T-helper 1 cell treated with Interleukin-12 subunit alpha and Interleukin-12 subunit beta and Interleukin-4 antibody, amounts not matched to agents 30 μg/mL and 1 μg/mL, for 36 hours (primary cell): ENCODE data around the gene PRAC1.
A peak's percentile ranks its signal among the peaks of the same experiment; 100 is the strongest.

ENCODE experiments used
- H3K27ac Mint-ChIP-seq: one replicate; pipeline ENCODE4 v1.8.0; 2021; ENCODE audit warnings: mild to moderate bottlenecking, mixed read lengths
- H3K27me3 Mint-ChIP-seq: one replicate; pipeline ENCODE4 v1.8.0; 2021; ENCODE audit warnings: low read depth, mixed read lengths
- H3K36me3 Mint-ChIP-seq: one replicate; pipeline ENCODE4 v1.8.0; 2021; ENCODE audit warnings: low read depth, mixed read lengths
- H3K4me1 Mint-ChIP-seq: one replicate; pipeline ENCODE4 v1.8.0; 2021; ENCODE audit warnings: low read depth, mixed read lengths
- H3K4me3 Mint-ChIP-seq: one replicate; pipeline ENCODE4 v1.8.0; 2021; ENCODE audit warnings: mild to moderate bottlenecking, moderate library complexity, mixed read lengths
- H3K9me3 Mint-ChIP-seq: one replicate; pipeline ENCODE4 v1.8.0; 2021; ENCODE audit warnings: mixed read lengths

The PRAC1 gene

DNA sequence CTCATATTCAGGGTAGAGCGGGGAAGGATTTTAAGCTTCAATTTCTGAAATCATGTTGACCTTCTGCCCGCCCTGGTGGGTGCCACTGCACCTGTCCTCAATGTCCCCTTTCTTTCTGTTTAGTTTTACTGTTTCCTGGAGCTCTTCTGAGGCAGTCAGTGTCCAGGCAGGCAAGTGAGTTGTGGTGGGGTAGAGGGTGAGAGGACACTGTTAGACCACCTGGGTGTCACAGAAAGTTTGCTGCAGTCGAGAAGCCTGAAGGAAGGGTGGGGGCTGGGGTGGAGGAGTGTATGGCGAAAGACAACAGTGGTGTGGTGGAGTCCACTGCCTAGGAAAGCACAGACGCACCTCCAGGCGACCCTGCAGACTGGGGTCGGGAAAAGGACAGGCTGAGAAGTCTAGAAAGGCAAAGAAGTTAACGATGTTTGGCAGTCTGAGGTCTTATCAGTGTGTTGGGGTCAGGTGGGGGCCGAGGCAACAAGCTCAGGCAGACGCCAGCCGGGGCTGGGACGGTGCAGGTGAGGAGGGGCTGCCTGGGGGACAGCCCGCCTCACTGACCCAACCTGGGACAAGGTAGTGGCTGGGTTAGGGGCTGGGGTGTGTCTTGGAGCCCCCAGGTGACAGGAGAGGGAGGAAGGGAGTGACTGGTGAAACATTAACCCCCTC lies 29.5 kb upstream of the PRAC1 start:
- Mint-ChIP-seq H3K4me3 (no peak overlapping the region), H3K27me3 (peaks cover 97% of the 10 kb centered on the region), H3K27ac (no peak overlapping the region)

DNA sequence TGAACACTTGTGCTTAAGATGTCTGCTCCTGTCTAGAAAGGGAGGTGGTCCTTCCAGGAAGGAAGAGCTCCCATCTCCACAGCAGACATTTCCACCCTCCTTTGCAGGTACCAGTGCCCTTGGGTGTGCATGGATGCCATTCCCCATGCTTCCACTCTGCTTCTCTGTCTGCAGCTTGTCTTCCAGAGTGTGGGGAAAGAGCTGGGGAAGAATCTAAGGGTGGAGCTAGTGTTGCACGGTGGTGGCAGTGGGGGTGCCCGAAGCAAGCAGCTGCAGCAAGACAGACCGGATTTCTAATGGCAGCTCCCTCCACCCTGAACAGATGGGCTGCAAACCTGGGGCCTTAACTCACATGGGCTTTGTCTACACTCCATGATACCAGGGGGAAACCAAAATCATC lies 28.9 kb upstream of the PRAC1 start:
- no peaks in the 10 kb centered on the region for H3K36me3 Mint-ChIP-seq
- H3K4me3 Mint-ChIP-seq = no peak overlapping the region
- peaks cover 4% of the 10 kb centered on the region for H3K4me1 Mint-ChIP-seq

More for the DNA sequence above, 29.5 kb upstream of the PRAC1 start:
- no peaks in the 10 kb centered on the region for H3K36me3 Mint-ChIP-seq
- H3K9me3 Mint-ChIP-seq = no peaks in the 10 kb centered on the region
- peaks cover 4% of the 10 kb centered on the region for H3K4me1 Mint-ChIP-seq

DNA sequence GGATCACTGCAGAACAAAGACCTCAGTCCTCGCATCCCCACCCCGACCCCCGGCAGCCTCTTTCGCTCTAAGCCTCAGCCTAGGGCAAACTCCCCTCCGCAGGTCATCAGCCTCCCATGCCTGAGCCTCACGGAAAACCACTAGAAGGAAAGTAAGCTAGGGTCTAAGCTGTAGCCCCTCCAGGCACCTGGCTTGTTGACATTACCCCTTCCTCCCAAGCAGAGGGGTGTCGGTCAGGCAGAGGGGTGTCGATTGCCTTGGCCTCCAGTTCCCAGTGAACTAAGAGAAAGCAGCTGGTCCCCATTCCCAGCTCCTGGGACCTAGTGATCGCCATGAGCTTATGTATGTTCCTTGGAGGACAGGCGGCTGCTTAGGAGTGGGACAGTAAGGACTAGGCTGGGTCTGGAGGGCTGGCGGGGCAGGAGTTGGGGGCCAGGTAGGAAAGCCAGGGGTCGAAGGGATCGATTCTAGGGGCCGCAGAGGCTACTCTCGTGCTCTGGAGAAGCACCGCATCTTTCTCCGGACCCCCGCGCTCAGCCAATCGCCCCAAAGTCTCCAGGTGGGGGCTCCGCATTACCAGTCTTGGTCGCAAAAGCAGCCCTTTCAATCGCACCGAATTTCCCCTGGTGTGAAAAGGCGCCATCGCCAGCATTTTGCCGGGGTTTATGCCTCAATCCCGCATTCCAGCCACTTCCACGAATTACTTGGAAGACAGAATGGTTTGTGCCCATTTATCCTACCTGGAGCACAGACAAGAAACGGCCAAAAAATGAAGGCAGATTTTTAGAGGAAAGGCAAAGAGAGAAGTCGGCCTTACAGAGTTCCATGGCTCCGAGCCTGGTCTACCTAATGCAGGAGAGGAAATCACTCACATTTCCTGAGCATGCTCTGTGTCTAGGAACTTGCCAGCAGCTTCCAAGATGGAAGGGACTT lies 27.6 kb upstream of the PRAC1 start:
- H3K27ac Mint-ChIP-seq = peak overlapping the region; percentile 1
- peaks cover 7% of the 10 kb centered on the region for H3K4me1 Mint-ChIP-seq
- no peaks in the 10 kb centered on the region for H3K9me3 Mint-ChIP-seq
- peaks cover 98% of the 10 kb centered on the region for H3K27me3 Mint-ChIP-seq
- no peaks in the 10 kb centered on the region for H3K36me3 Mint-ChIP-seq
- no peak overlapping the region for H3K4me3 Mint-ChIP-seq

More for the DNA sequence above, 28.9 kb upstream of the PRAC1 start:
- Mint-ChIP-seq H3K9me3 (no peaks in the 10 kb centered on the region), H3K27me3 (peaks cover 97% of the 10 kb centered on the region), H3K27ac (no peak overlapping the region)

DNA sequence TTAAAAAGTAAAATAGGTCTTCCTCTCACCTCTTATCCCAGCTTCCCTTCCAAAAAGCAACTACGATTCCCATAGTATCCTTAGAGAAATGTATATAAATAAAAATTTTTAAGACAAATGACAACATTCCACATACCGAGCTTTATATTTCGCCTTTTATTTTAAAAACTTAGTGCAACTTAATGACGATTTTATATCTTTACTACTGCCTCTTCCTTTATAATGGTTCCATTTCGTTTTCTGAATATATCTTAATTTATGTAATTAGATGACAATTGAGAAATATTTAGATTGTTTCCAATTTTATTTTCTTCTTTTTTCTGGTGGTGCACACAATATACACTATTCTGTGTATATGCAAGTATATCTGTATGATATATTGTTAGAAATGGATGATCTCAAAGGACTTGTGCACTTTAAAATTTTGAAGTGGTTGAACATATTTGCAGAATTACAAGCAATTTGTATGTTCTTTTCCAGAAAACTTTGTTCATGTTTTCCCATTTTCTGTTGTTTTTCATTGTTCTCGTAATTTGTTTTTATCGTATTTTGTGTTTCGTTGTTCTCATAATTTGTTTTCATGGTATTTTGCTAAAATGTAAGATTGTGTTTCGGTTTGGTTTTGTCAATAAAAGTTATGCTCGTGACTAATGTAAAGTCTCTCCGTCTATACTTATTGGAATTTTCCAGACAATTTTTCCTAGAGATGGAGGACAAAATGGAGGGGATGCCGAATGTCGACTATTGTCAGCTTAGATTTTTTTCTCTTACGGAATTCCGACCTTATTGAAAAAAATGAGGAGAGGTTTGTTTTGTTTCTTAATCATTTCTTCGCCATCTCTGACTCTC lies 26.6 kb upstream of the PRAC1 start:
- Mint-ChIP-seq H3K27ac (peak overlapping the region; percentile 1), H3K9me3 (no peaks in the 10 kb centered on the region), H3K4me3 (no peak overlapping the region), H3K4me1 (peaks cover 7% of the 10 kb centered on the region), H3K27me3 (peaks cover 100% of the 10 kb centered on the region), H3K36me3 (no peaks in the 10 kb centered on the region)

DNA sequence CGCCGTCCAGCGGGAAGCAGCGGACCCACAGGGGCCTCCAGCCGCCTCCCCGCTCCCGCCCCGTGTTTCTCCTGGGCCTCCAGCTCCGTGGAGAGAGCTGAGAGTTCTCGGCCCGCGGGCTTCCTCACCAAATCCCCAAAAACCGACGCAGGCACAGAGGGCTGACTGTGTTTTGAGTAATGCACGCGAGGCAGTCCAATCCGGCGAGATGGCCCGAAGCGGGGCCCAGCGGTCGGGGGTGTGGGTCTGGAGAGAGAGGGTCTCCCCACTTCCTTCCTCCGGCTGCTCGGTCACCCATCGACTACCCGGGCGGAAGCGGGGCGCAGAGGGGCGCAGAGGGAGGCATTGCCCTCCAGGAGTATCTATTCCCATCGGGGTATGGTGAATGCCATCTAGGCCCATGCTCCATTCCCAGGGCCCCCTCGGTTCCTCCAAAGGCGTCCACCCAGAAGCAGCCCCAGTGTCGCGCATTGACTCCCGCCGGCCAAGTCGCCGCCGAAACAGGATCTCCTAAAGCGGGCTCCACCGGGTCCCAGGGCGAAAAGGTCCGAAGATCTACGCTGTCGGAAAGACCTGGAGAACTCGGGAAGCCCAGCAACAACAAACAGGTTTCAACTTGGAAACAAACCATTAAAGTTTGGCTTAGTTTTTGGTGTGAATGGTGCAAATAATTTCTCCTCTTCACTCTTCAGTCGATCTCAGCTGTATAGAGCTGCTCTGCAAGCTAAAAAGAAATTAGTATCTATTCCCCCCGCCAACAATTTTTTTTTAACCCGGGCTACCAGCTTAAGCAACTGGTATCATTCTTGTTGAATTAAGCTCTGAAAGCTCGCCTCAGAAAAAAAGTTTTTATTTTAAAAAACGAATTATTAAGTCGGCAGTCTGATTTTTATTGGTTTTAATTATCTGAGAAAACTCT lies 25.4 kb upstream of the PRAC1 start:
- Mint-ChIP-seq H3K27ac (no peak overlapping the region), H3K4me1 (peaks cover 5% of the 10 kb centered on the region), H3K9me3 (no peaks in the 10 kb centered on the region), H3K36me3 (peaks cover 3% of the 10 kb centered on the region), H3K27me3 (peaks cover 100% of the 10 kb centered on the region), H3K4me3 (no peak overlapping the region)

DNA sequence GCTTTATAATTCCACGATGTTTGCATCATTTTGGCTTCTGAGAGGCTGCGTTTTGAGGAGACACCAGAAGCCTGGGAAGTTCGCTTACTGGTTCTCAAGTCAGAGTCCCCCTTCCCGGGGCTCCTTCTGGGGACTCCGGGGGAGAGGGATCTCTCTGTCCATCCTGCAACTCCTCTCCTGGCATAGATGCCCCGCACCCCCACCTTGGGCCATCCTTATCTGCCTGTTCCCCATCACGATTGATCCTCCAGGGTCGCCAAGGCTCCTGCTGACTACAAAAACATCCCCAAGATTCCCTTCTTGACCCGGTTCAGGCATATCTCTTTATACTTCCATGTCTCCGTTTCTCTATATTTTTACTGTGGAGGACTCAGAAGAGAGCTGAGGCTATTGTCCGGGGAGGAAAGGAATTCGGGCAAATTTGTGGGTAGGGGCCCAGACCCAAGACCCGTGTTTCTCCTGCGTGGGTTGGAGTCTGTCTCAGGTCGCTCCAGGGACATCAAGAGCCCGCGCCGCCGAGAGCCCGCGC lies 24.7 kb upstream of the PRAC1 start:
- Mint-ChIP-seq H3K9me3 (no peaks in the 10 kb centered on the region), H3K27ac (peak overlapping the region; percentile 66), H3K4me3 (no peak overlapping the region), H3K27me3 (peaks cover 100% of the 10 kb centered on the region), H3K36me3 (peaks cover 3% of the 10 kb centered on the region), H3K4me1 (peaks cover 3% of the 10 kb centered on the region)

DNA sequence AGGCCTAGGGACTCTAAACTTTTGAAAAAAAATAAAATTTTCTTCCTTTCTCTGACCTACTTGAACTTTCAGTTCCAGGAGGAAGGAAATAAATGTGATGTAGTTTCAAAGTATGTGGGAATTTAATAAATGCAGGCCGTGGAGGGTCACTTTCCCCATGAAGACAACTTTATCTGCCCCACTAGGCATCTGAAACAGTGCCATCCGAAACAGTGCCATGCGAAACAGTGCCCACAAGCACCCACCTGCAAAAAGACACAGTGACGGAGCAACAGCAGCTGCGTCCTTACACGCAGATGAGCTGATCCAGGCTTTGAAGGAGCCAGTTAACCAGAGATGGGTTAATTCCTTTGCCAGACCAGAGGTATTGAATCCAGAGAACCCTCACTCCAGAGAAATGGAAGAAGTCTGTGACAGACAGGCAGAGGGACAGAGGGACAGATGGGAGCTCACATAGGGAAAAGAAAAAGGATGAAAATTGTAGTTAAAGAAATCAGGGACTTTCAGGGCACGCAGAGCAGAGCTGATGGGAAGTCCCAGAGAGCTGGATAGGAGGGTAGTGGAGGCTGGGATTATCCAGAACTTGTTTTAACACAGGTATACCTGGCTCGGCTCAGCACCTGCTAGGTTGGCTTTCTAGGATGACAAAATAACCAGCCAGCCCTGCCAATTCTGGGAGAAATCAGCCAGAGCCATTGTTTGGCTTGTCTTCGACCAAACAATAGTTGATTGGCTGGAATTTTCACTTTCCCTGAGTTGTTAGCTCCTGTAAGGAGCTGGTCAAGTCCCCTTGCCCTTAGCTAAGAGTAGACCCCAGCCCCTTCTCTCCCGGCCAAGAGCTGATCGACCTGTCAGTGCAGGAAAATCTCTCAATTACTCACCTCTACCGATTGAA lies 23.3 kb upstream of the PRAC1 start:
- H3K36me3 Mint-ChIP-seq = peaks cover 3% of the 10 kb centered on the region
- peaks cover 100% of the 10 kb centered on the region for H3K27me3 Mint-ChIP-seq
- H3K4me3 Mint-ChIP-seq = no peak overlapping the region
- H3K27ac Mint-ChIP-seq = peak overlapping the region; percentile 24
- H3K4me1 Mint-ChIP-seq = peaks cover 3% of the 10 kb centered on the region
- H3K9me3 Mint-ChIP-seq = no peaks in the 10 kb centered on the region

DNA sequence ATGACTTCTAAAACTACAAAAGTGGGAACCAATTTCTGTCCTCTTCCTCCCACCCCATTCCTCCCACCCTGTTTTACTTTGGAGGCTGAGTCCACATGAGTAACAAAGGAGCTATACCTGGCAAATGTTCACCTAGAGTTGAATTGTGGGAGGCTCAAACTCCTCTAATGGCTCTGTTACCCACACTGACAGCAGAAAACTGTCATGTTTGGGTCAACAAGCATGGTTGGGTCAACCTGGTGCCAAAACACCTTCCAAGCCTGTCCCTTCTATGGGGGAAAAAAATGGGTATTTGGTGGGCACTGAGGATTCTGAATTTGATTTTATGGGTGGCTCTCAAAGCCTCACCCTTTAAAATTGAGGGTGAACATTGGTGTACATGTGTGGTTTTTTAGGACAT lies 18.2 kb upstream of the PRAC1 start:
- H3K4me1 Mint-ChIP-seq = peaks cover 6% of the 10 kb centered on the region
- no peak overlapping the region for H3K27ac Mint-ChIP-seq
- peaks cover 98% of the 10 kb centered on the region for H3K27me3 Mint-ChIP-seq
- H3K9me3 Mint-ChIP-seq = no peaks in the 10 kb centered on the region
- H3K4me3 Mint-ChIP-seq = no peak overlapping the region
- H3K36me3 Mint-ChIP-seq = peaks cover 3% of the 10 kb centered on the region

DNA sequence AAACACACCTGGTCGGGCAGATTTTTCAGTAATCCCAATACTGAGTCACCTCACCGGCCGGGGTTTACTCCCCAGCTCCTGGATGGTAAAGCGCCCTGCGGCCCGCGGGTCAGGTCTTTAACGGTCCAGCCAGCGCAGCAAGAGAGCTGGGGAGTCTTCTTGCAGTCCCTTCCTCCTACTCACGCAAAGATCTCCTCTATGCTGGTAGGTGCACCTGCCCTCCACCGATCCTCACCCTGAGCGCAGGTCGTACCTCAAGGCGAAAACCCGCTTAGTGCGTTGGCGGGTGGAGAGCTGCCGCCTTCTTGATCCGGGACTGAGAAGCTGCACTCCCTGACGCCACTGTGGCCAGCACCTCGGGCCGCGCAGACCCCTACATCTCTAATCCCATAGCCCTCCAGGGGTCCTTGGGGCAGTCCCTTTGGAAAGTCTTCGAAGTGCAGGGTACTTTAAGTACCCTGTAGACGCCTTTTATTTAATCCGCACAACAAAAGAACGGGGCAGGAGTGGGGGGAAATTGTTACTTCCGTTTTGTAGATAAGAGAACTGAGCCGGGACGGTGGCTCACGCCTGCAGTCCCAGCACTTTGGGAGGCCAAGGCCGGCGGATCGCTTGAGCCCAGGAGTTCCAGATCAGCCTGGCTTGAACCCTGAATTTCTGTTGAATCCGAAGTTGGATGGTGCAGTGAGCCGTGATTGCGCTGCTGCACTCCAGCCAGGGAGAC lies 16.6 kb upstream of the PRAC1 start:
- Mint-ChIP-seq H3K27me3 (peaks cover 98% of the 10 kb centered on the region), H3K27ac (no peak overlapping the region), H3K4me1 (peaks cover 4% of the 10 kb centered on the region), H3K9me3 (no peaks in the 10 kb centered on the region), H3K36me3 (peaks cover 3% of the 10 kb centered on the region), H3K4me3 (peak overlapping the region; percentile 1)

DNA sequence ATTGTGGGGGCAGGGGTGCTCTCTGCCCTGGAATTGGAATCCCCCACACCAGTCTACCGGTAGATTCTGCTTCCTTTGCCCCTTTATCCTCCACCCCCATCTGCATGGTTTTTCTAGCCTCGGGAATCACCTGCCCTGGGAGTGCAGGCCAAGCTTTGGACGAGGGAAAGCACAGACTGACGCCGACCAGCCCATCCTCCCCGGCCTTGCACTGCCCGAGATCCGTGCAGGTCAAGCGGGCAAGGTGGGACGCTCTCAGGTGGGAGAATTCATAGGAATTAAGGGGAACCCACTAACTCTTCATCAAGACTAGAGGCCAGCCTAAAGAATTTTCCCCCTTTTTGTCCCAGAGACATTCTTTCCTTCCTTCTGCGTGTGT lies 16.1 kb upstream of the PRAC1 start:
- Mint-ChIP-seq H3K9me3 (no peaks in the 10 kb centered on the region), H3K27me3 (peaks cover 98% of the 10 kb centered on the region), H3K4me1 (peaks cover 8% of the 10 kb centered on the region), H3K36me3 (peaks cover 4% of the 10 kb centered on the region), H3K27ac (no peak overlapping the region), H3K4me3 (no peak overlapping the region)

DNA sequence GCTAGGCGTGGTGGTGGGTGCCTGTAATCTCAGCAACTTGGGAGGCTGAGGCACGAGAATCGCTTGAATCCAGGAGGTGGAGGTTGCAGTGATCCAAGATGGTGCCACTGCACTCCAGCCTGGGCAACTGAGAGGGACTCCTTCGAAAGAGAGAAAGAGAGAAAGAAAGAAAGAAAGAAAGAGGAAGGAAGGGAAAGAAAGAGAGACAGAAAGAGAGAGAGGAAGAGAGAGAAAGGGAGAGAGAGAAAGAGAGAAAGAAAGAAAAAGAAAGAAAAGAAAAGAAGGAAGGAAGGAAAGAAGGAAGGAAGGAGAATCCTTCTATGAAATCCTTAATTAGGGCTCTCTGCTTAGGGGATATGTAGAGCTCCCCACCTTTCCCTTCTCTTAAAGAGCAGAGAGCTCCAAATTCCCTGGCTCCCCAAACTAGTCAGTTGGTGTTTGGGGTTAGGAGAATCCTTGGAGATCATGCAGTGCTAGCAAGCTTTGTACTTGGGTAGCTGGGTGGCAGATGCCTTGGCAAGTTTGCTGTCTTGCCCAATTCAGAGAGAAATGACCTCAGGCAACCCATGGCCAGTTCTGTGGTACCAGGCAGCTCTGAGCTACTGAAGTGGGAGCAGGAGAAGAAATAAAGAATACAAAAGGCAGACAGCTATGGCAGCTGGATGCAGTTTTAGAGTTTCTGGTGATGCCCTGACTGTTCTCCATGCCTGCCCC lies 15.2 kb upstream of the PRAC1 start:
- Mint-ChIP-seq H3K4me1 (peaks cover 12% of the 10 kb centered on the region), H3K9me3 (no peaks in the 10 kb centered on the region), H3K27ac (no peak overlapping the region), H3K36me3 (peaks cover 2% of the 10 kb centered on the region), H3K4me3 (no peak overlapping the region), H3K27me3 (peaks cover 96% of the 10 kb centered on the region)

DNA sequence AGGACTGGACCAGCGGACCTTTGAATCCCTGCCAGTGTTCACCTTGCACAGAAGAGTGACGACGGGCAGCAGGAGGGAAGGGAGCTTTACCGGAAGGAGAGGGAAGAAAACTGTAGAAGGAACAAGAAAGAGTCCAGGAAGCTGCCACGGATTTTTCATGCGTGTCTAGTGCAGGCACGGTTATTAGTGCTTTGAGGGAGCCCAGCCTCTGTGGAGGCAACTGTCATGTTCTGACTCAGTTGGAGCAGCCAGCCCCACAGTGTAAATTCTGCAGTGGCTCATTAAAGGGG lies 12.7 kb upstream of the PRAC1 start:
- Mint-ChIP-seq H3K27ac (no peak overlapping the region), H3K9me3 (no peaks in the 10 kb centered on the region), H3K4me3 (no peak overlapping the region), H3K36me3 (peaks cover 2% of the 10 kb centered on the region), H3K4me1 (peaks cover 12% of the 10 kb centered on the region), H3K27me3 (peaks cover 98% of the 10 kb centered on the region)
